SH-SY5Y (cell line): ENCODE results near the gene SLC4A4.

Experiments
- GATA2 ChIP-seq: IDR thresholded peaks from 2 replicates; pipeline ENCODE4 v1.6.1; 2011; ENCODE audit warnings: mild to moderate bottlenecking, low read depth, low read length
- GATA3 ChIP-seq: IDR thresholded peaks from 2 replicates; pipeline ENCODE4 v1.6.1; 2011; ENCODE audit warnings: low read depth, mild to moderate bottlenecking, low read length, moderate library complexity

Gene SLC4A4

GRCh38 chr4:71497078-71497477, 158.3 kb downstream of the SLC4A4 start:
- TF ChIP-seq GATA2 (no peak), GATA3 (no peak)

GRCh38 chr4:71498002-71498401, 159.2 kb downstream of the SLC4A4 start:
- TF ChIP-seq GATA3 = no peak
- no peak for TF ChIP-seq GATA2

DNA sequence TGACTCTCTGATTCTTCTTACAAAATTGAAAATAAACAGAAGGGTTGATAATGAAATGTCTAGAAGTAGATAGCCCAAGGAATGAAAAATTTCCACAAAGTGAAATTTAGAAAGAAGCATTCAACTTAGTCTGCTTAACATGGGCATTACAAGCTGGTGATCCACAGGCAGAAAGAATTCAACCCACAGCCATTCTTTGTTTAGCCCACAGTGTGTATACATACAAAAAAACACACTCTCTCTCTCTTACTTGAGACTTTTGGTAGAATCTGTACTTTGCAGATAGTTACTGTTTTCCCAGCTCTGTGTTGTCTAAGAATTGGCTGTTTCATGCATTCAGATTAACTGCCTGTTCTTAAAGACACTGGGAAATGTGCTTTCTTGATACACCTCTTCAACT, 159.8 kb downstream of the SLC4A4 start:
- TF ChIP-seq GATA2 (no peak), GATA3 (no peak)

GRCh38 chr4:71501992-71502391, 163.2 kb downstream of the SLC4A4 start:
- TF ChIP-seq GATA3 (no peak), GATA2 (no peak)

DNA sequence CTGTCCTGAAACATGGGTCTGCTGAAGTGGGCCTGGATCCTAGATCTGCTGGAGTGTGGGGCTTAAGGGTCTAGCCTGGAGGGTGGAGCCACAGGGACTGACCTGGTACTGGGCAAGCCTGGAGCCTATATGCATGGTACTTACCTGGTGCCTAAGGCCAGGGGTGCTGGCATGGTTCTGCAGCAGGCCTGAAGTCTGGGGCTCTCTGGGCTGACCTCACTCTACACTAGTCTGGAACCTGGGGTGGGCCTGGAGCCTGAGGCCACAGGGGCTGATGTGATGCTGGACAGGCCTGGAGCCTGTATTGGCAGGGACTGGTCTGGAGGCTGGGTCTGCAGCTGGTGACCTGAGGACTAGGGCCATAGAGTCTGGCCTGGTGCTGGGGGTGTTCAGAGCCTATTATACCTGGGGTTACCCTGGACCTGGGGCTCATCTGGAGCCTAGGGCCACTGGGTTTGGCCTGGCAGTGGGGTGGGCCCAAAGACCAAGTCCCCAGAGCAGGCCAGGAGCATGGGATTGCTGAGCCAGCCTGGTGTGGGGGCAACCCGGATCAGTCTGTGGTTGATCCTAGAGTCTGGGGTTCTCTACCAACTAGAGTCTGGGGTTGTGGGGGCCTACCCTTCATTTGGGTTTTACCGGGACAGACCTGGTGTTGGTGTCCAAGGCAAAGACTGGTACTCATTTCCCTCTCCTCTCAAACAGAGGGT, 179.6 kb downstream of the SLC4A4 start:
- no peak for TF ChIP-seq GATA2
- TF ChIP-seq GATA3 = no peak

- TF ChIP-seq GATA3 = no peak
- no peak for TF ChIP-seq GATA2
These were observed 181.5 kb downstream of the SLC4A4 start for GRCh38 chr4:71520308-71520707.

DNA sequence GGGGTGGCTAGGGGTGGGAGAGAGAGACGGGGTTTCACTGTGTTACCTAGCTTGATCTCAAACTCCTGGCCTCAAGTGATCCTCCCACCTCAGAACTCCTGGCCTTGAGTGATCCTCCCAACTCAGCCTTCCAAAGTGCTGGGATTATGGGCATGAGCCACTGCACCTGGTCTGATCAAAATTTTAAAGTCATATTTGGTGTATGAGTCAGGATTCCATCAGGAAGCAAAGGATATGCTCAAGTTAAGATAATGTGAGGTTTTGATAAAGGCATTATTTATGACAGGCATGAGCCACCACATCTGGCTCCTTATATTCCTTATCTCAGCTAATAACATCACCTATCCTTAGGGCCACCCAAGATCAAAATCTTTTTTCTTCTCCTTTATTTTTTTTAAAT, 182.0 kb downstream of the SLC4A4 start:
- TF ChIP-seq GATA2 (no peak), GATA3 (no peak)

DNA sequence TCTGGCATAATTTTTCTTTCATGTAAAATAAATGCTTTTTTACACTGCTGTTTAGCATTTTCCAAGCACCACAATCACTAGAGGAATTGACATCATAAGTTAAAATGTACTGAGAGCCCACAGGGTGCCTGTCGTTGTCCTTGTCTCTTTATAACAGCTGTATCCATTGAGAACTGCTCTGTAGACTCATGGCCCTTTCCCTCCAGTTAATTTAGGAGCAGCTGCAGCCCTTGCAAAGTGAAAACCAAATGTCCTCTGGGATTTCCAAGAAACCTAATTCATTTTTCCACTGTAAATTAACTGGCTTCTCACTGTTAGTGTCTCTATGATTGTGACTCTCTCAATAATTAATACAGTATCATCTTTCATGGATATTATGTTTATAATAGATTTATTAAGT, 185.9 kb downstream of the SLC4A4 start:
- TF ChIP-seq GATA2 (no peak), GATA3 (no peak)

GRCh38 chr4:71526637-71527406, 188.0 kb downstream of the SLC4A4 start:
- TF ChIP-seq GATA2 (no peak), GATA3 (no peak)

GRCh38 chr4:71532407-71532806, 193.6 kb downstream of the SLC4A4 start:
- no peak for TF ChIP-seq GATA3
- no peak for TF ChIP-seq GATA2

- TF ChIP-seq GATA2 = no peak
- TF ChIP-seq GATA3 = no peak
These were observed 194.3 kb downstream of the SLC4A4 start for GRCh38 chr4:71533121-71533520.

DNA sequence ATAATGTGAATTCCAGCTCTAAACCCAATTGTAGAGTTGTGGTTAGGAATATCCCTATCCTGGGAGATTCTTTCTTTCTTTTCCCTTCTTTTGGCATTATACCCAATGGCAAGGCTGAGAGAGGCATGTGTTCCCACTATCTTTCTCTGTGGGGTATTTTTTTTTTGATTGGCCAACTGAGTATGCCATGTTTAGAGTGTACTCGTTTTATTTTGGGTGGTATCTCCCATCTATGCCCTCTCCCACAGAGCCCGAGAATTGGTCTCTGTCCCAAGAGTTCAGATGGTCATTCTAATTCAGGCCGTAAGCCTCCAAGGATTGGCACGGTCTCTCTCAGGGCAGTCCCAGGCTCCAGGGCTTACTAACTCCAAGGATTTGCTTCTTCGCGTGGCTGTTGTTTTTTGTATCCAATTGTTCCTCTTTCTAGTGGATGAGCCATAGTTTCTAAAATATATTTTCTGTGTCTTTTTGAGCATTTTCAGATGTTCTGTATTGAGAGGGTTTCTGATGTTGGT, 198.8 kb downstream of the SLC4A4 start:
- TF ChIP-seq GATA2 (no peak), GATA3 (no peak)

- no peak for TF ChIP-seq GATA3
These were observed 199.7 kb downstream of the SLC4A4 start for GRCh38 chr4:71538528-71538927.

DNA sequence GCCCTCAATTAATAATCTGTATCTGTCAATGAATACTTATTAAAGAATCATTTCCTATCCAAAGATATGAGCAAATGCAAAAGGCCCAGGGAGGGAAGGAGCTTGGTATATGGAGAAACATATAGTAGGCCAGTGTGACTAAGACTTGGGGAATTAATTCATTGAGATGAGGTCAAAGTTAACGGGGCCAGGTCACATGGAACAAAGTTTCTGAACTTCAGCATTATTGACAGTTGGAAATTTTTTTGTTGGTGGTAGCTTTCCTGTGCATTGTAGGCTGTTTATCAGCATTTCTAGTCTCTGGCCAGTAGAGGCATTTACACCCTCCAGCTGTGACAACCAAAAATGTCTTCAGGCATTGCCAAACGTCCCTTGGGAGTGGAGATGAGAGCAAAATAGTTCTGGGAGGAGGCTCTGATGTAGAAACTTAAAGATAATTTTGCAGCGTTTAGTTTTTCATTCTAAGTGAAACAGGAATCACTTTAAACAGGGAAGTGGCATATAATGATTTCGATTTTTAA, 202.0 kb downstream of the SLC4A4 start:
- no peak for TF ChIP-seq GATA3
- no peak for TF ChIP-seq GATA2

DNA sequence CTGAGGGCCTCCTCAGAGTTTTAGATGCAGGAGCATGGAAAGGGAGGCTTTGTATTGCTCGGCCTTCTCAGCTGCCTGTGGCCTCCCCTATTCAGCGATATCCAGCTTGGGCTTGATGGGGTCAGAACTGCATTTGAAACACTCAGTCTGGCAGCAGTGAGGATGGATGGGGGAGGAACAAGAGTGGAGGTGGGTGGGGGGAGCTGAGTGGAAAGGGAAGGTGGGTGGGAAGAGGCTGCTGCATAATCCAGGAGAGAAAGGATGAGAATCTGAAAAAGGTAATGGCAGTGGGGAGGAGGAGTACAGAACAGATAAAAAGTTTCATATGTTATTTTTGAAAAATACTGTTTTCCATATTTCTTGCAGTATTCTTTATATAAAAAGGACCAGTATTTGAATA, 202.7 kb downstream of the SLC4A4 start:
- TF ChIP-seq GATA2 = no peak
- TF ChIP-seq GATA3 = no peak
